Activated naive CD4-positive, alpha-beta T cell treated with anti-CD3 and anti-CD28 coated beads, Interleukin-2, amount 10 ng/mL, durations not matched to agents 7 days and 5 days (primary cell): Measurements from ENCODE around the gene TAGLN.

Experiments used
- CTCF ChIA-PET: fragments of 350-600 bp; sonication (Branson Sonifier 250); formaldehyde crosslinking; loops from one replicate; lab custom pipeline; 2021; ENCODE audit warnings: antibody characterized with exemption; lab: Charles Lee
- DNase-seq: peaks from one replicate; pipeline ENCODE4 v3.0.0-alpha.2; 2020
- H3K27ac Mint-ChIP-seq: one replicate; pipeline ENCODE4 v1.8.0; 2021; ENCODE audit warnings: mild to moderate bottlenecking, moderate library complexity, mixed read lengths
- H3K27me3 Mint-ChIP-seq: one replicate; pipeline ENCODE4 v1.8.0; 2021; ENCODE audit warnings: mild to moderate bottlenecking, mixed read lengths
- H3K36me3 Mint-ChIP-seq: one replicate; pipeline ENCODE4 v1.8.0; 2021; ENCODE audit warnings: mixed read lengths
- H3K4me1 Mint-ChIP-seq: one replicate; pipeline ENCODE4 v1.8.0; 2021; ENCODE audit warnings: mixed read lengths
- H3K4me3 Mint-ChIP-seq: one replicate; pipeline ENCODE4 v1.8.0; 2021; ENCODE audit warnings: mild to moderate bottlenecking, moderate library complexity, mixed read lengths
- H3K9me3 Mint-ChIP-seq: one replicate; pipeline ENCODE4 v1.8.0; 2021; ENCODE audit warnings: mixed read lengths

TAGLN gene

DNA sequence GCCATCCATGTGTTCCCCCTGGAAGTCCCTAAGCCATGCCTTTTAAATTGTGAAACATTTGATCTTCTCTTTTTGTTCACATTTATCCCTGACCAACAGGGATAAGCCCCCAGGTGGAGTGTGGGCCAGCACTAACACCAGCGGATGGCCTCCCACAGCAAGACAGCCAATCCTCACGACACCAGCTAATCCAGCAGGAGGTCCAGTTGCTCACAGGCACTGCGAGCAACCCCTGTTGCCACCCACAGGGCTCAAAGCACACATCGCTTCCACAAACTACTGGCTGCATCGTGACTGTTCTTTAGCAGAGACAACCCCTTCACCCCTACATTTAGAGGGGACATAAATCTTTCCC lies 30.7 kb downstream of the TAGLN start:
- DNase-seq: no peak
- no peaks in the 10 kb centered on the region for H3K9me3 Mint-ChIP-seq
- peak overlapping the region; percentile 99 for H3K27ac Mint-ChIP-seq
- CTCF ChIA-PET: interaction anchor here (0.6 to 12.1 kb wide), 7 partner anchors 9 to 502 kb away, joined by 3 to 111 read pairs (median 3); partner anchors contain the start of genes APOA5, CEP164, PAFAH1B2 and SIDT2
- H3K4me1 Mint-ChIP-seq: peaks cover 54% of the 10 kb centered on the region
- peaks cover 58% of the 10 kb centered on the region for H3K36me3 Mint-ChIP-seq
- H3K27me3 Mint-ChIP-seq: peaks cover 4% of the 10 kb centered on the region
- peak overlapping the region; percentile 99 for H3K4me3 Mint-ChIP-seq

DNA sequence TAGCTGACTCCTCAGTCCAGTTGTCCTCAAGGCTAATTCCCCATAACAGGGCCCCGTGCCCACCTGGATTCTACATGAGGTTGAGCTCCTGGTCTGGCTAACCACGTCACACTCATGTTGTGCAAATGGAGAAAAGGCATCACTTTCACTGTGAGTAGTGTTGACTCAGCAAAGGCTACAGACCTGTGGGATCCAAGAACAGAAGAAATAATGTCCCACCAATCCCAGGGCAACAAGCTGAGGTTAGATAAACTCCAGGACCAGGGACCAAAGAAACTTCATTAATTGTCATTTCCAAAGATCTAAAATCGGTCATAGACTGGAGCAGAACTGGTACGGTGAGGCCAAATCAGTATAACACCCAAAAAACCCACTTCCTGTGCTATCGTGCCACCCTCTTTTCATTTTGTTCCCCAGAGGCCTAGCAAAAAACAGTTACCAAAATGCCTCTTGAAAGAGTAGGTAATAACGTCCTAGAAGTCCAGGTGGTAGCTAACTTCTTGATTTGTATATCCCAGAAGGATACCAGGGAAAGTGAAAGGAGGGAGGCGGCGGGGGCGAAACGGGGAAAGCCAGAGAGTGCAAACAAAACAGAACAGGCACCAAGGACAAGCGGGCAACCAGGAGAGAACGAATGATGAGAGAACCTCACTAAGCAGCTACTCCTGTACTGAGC lies 31.3 kb downstream of the TAGLN start:
- CTCF ChIA-PET: interaction anchor here (0.6 to 12.1 kb wide), 6 partner anchors 8 to 502 kb away, joined by 3 to 111 read pairs (median 3); partner anchors contain the start of genes CEP164, PAFAH1B2 and SIDT2
- H3K36me3 Mint-ChIP-seq: peaks cover 53% of the 10 kb centered on the region
- peak overlapping the region; percentile 99 for H3K27ac Mint-ChIP-seq
- H3K27me3 Mint-ChIP-seq: peaks cover 4% of the 10 kb centered on the region
- DNase-seq: peak; percentile 64
- H3K4me1 Mint-ChIP-seq: peaks cover 54% of the 10 kb centered on the region
- H3K9me3 Mint-ChIP-seq: no peaks in the 10 kb centered on the region
- peak overlapping the region; percentile 99 for H3K4me3 Mint-ChIP-seq

DNA sequence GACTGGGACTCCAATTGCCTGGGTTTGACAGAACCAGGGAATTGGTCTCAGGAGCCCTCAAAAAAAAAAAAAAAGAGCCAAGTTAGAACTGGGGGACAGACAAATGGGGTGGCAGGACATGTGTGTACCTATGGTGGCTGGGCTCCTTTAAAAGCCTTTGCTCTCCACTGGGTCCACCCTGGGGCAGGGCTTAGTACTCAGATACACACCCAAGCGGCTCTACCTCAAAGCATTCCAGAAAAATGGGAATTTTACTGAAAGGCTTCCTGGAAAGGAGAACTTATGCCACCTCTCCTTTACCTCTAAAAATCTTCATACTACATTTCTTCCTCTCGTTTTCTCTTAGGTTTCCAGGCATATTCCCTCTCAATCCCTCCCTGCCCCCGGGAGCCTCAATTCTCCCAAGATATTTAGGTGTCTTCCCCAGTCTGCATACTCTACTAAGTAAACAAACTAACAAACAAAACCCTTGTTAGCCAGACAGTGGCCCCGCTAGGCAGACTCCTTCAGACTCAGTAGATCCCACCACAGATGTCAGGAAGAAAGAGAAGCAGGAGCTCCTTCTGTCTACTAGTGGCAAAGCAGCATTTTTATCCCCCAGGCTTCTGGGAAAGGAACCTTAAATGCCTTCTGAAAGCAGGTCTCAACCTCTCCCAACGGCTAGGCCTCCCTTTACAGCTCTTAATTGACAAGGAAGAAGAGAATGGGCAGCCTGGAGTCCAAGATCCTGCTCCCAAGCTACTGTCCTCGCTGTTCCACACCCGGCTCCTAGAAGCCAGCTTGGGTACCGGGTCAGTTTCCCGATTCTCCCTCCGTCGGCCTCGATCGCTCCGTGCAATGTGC lies 32.0 kb downstream of the TAGLN start:
- peak overlapping the region; percentile 99 for H3K27ac Mint-ChIP-seq
- CTCF ChIA-PET: interaction anchor here (0.7 to 12.1 kb wide), 4 partner anchors 51 to 96 kb away, joined by 3 to 111 read pairs (median 3); partner anchors contain the start of genes CEP164, PAFAH1B2 and SIDT2
- peaks cover 47% of the 10 kb centered on the region for H3K36me3 Mint-ChIP-seq
- H3K27me3 Mint-ChIP-seq: peaks cover 4% of the 10 kb centered on the region
- peak overlapping the region; percentile 99 for H3K4me3 Mint-ChIP-seq
- H3K4me1 Mint-ChIP-seq: peaks cover 54% of the 10 kb centered on the region
- H3K9me3 Mint-ChIP-seq: no peaks in the 10 kb centered on the region
- no peak for DNase-seq

DNA sequence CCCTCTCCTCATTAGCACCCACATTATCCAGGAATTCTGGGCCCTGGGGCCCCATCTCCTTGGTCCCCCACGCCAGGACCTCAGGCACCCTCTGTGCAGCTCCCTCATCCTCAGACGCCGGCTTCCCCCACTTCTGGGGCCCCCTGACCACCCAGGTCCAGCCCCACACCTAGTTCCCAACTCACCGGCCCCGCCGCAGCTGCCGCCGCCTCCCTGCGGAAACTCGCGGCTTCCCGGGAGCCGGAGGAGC lies 32.6 kb downstream of the TAGLN start, which contains the start of gene PCSK7:
PCSK7 (minus strand) TSS at position 232 of the 250 bp plus-strand sequence. CDS start 2,229 bp downstream, outside the sequence.
- peak within 1 kb of the TSS; percentile 99 for H3K27ac Mint-ChIP-seq
- CTCF ChIA-PET: interaction anchor here (0.9 to 12.1 kb wide), 2 partner anchors 51 to 87 kb away, joined by 3 to 111 read pairs; partner anchors contain the start of gene SIDT2
- peak within 1 kb of the TSS; percentile 99 for H3K4me3 Mint-ChIP-seq

DNA sequence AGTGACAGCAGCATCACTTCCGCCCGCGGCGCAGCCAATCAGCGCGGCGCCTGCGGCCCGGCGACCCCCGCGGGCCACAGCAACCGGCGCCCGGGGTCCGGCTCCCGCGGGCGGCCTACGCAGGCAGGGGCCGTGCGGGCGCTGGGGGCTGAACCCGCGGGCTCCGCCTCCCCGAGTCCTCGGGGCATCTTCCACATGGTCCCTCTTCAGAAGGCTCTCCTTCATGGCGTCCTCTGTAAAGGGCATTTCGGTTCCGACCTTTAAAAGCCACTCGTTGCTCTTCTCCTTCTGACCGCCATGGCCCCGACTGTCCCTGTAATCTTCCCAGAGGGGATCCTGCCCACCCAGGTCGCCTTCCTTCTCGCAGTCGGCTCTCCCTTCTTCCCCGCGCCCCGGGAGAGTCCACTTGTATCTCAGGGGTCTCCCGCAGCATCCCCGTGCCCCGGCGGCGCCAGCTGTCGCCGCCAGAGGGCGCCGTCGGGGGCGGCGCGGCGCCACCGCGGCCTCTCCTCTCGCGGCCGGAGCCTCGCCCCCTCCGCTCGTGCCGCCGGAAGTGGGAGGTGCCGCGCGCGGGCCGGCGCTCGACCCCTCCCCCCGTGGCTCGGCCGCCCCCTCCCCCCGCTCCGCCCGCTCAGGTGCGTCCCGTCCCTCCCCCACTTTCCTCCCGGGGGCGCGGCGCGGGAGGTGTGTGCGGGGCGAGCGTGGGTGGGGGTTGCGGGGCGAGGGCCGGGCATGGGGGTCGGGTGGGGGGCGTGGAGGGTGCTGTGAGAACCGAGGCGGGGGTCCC lies 33.1 kb downstream of the TAGLN start, which contains the start of gene RNF214:
RNF214 (plus strand) TSS at position 580 of the 787 bp plus-strand sequence. CDS start 1,602 bp downstream, outside the sequence.
- Mint-ChIP-seq H3K27ac (peak within 1 kb of the TSS; percentile 99), H3K4me1 (peaks cover 44% of the 10 kb centered on the region), H3K9me3 (no peaks in the 10 kb centered on the region), H3K36me3 (peaks cover 39% of the 10 kb centered on the region), H3K27me3 (peaks cover 4% of the 10 kb centered on the region), H3K4me3 (peak within 1 kb of the TSS; percentile 99)
- CTCF ChIA-PET: no interaction called here
- DNase-seq: peak; percentile 82

More for the DNA sequence above, 32.6 kb downstream of the TAGLN start, which contains the start of gene PCSK7:
- Mint-ChIP-seq H3K9me3 (no peaks in the 10 kb centered on the region), H3K36me3 (peaks cover 42% of the 10 kb centered on the region), H3K27me3 (peaks cover 4% of the 10 kb centered on the region), H3K4me1 (peaks cover 49% of the 10 kb centered on the region)
- peak; percentile 82 for DNase-seq

DNA sequence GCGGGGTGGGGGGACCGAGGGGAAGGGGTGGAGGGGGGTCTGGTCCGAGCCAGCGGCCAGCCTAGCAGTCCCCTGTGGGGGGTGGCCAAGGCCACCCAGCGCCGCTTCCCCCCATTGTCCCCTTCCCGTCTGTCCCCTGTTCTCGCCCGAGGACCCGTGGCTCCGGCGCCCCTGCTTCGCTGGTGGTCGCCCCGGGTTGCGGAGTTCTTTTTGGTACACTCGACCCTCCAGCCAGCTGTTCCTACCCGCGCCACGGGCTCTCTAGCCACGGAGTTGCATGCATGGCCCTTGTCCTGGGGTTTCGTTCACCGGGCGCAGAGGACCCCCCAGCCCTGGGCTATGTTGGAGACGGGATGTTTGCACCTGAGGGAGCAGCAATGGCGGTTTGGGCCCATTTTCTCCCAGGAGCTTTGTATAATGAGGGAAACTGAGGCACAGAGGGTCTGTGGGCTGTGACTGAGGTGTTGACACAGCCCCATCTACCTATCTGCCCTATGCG lies 33.8 kb downstream of the TAGLN start:
- DNase-seq: no peak
- CTCF ChIA-PET: no interaction called here
- peaks cover 39% of the 10 kb centered on the region for H3K4me1 Mint-ChIP-seq

DNA sequence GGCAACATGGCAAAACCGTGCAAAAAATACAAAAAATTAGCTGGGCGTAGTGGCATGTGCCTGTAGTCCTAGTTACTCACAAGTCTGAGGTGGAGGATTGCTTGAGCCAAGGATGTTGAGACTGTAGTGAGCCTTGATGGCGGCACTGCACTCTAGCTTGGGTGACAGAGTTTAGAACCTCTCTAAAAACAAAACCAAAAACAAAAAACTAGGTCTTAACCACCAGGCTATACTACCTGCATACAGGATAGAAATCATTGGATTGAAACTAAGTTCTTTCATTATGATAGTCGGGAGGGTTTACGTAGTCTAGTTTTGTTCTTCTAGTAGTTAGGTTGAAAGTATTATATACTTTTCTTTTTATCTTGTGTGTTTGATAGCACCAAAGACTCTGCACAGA lies 39.1 kb downstream of the TAGLN start:
- CTCF ChIA-PET: interaction anchor here (0.7 kb wide), 1 partner anchor 8 kb away, joined by 3 read pairs; no protein-coding TSS in a partner anchor
- Mint-ChIP-seq H3K27ac (no peak overlapping the region), H3K4me3 (no peak overlapping the region), H3K4me1 (peaks cover 12% of the 10 kb centered on the region), H3K9me3 (no peaks in the 10 kb centered on the region), H3K36me3 (peaks cover 18% of the 10 kb centered on the region), H3K27me3 (no peaks in the 10 kb centered on the region)
- DNase-seq: no peak

More for the DNA sequence above, 33.8 kb downstream of the TAGLN start:
- peaks cover 4% of the 10 kb centered on the region for H3K27me3 Mint-ChIP-seq
- H3K4me3 Mint-ChIP-seq: peak overlapping the region; percentile 99
- H3K27ac Mint-ChIP-seq: peak overlapping the region; percentile 85
- no peaks in the 10 kb centered on the region for H3K9me3 Mint-ChIP-seq
- H3K36me3 Mint-ChIP-seq: peaks cover 34% of the 10 kb centered on the region

DNA sequence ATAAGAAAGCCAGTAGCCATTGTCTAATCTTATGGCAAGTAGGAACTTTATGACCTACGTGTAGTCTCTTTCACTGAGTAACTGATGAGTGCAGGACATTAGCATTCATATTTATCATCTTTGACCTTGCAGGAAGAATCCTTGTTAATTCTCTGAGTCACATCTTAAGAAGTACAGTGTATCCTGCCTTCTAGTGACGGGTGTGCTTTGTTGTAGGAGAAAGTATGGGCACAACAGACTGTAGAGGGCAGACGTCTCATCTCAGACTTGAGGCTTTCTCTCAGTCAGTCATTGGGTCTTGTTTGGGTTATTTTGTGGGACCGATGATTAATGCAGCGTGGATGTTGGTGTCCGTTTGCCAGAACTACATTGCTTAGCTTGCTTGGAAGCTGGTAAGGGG lies 40.1 kb downstream of the TAGLN start:
- H3K27ac Mint-ChIP-seq: no peak overlapping the region
- DNase-seq: no peak
- no peaks in the 10 kb centered on the region for H3K9me3 Mint-ChIP-seq
- H3K27me3 Mint-ChIP-seq: no peaks in the 10 kb centered on the region
- H3K36me3 Mint-ChIP-seq: peaks cover 20% of the 10 kb centered on the region
- H3K4me1 Mint-ChIP-seq: peaks cover 2% of the 10 kb centered on the region
- CTCF ChIA-PET: interaction anchor here (1.3 kb wide), 1 partner anchor 12 kb away, joined by 3 read pairs; no protein-coding TSS in a partner anchor
- H3K4me3 Mint-ChIP-seq: no peak overlapping the region

DNA sequence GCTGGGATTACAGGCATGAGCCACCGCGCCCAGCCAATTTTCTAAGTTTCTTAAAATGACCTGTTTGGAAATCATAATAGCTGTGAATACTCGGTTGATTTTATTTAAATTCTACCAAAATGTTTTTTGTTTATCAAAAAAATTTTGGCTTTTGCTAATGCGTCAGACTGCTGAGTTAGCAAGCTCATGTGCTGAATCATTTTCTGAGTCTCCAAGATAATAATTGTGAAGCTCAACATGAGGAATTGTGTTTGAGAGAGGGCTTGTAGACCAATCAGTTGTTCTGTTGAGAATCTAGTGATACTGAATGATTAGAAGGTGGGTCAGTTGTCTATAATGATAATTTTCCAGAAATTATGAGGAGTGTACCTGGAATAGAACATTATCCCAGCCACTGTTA lies 49.2 kb downstream of the TAGLN start:
- no peaks in the 10 kb centered on the region for H3K9me3 Mint-ChIP-seq
- CTCF ChIA-PET: interaction anchor here (0.5 kb wide), 1 partner anchor 525 kb away, joined by 3 read pairs; no protein-coding TSS in a partner anchor
- H3K27me3 Mint-ChIP-seq: no peaks in the 10 kb centered on the region
- H3K4me3 Mint-ChIP-seq: no peak overlapping the region
- peaks cover 32% of the 10 kb centered on the region for H3K36me3 Mint-ChIP-seq
- H3K27ac Mint-ChIP-seq: no peak overlapping the region
- no peaks in the 10 kb centered on the region for H3K4me1 Mint-ChIP-seq
- no peak for DNase-seq

DNA sequence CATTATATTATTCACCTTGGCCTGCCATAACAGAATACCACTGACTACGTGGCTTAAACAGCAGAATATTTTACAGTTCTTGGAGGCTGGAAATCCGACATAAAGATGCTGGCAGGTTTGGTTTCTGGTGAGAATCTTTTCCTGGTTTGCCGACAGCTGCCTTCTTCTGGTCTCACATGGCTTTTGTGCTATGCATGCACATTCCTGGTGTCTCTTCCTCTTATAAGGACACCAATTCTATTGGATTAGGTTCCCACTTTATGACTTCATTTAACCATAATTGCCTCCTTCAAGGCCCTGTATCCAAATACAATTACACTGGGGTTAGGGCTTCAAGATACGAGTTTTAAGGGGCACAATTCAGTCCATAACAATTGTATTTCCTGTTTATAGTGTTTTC lies 50.4 kb downstream of the TAGLN start:
- CTCF ChIA-PET: no interaction called here
- Mint-ChIP-seq H3K36me3 (peaks cover 31% of the 10 kb centered on the region), H3K4me1 (no peaks in the 10 kb centered on the region), H3K4me3 (no peak overlapping the region), H3K9me3 (no peaks in the 10 kb centered on the region), H3K27ac (no peak overlapping the region), H3K27me3 (no peaks in the 10 kb centered on the region)
- no peak for DNase-seq

DNA sequence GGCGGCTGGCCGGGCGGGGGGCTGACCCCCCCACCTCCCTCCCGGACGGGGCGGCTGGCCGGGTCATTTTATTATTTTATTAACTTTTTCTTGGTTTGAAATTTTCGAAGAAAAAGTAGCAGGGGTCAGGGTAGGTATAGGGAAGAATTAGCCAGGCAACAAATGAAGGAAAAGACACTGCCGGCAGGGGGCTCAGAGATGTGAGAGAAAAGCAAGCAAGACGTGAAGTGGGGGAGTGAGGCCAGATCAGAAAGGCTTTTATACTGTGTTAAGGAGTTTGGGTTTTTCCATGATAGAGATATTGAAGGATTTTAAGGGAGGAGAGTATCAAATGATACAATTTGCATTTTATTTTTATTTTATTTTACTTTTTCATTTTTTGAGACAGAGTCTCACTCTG lies 52.3 kb downstream of the TAGLN start:
- no peaks in the 10 kb centered on the region for H3K4me1 Mint-ChIP-seq
- DNase-seq: no peak
- peaks cover 22% of the 10 kb centered on the region for H3K36me3 Mint-ChIP-seq
- no peak overlapping the region for H3K27ac Mint-ChIP-seq
- H3K27me3 Mint-ChIP-seq: no peaks in the 10 kb centered on the region
- no peaks in the 10 kb centered on the region for H3K9me3 Mint-ChIP-seq
- CTCF ChIA-PET: no interaction called here
- no peak overlapping the region for H3K4me3 Mint-ChIP-seq

DNA sequence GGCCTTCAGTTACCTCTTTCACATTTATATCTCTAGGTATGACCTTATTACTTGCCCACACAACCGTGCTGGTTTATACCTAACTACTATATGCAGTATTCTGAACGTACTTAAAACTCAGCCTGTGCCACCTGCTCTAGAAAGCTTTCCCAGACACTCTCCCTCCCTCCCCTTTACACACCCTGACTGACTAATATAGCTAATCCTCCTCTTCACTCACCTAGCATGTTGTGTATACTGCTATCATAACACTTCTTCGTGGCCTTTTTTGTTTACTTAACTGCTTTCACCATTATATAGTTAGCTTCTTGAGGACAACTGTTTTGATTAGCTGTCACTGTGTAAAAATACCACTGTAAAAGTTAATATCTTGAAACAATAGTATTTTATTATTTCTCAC lies 56.8 kb downstream of the TAGLN start:
- Mint-ChIP-seq H3K36me3 (peaks cover 9% of the 10 kb centered on the region), H3K9me3 (no peaks in the 10 kb centered on the region), H3K4me1 (no peaks in the 10 kb centered on the region), H3K27me3 (no peaks in the 10 kb centered on the region), H3K4me3 (no peak overlapping the region), H3K27ac (no peak overlapping the region)
- no peak for DNase-seq
- CTCF ChIA-PET: no interaction called here

DNA sequence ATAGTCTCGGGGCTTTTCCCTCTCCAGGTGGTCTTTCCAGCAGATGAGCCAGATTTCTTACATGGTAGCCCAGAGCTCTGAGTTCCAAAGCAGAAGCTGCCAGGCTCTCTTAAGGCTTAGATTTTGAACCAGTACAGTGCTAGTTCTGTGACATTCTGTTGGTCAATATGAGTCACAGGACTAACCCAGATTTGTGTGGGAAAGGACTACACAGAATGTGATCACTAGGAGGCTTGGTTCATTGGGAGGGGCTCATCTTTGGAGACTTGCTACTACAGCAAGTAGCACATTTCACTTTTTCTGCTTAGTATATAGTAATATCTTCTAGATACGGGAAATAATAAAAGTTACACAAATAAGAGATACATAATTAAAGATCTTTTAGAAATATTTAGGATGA lies 57.4 kb downstream of the TAGLN start:
- no peak for DNase-seq
- no peaks in the 10 kb centered on the region for H3K27me3 Mint-ChIP-seq
- no peaks in the 10 kb centered on the region for H3K4me1 Mint-ChIP-seq
- H3K36me3 Mint-ChIP-seq: peaks cover 8% of the 10 kb centered on the region
- no peaks in the 10 kb centered on the region for H3K9me3 Mint-ChIP-seq
- no peak overlapping the region for H3K27ac Mint-ChIP-seq
- H3K4me3 Mint-ChIP-seq: no peak overlapping the region
- CTCF ChIA-PET: no interaction called here
